GM18861 (cell line): ENCODE data around the gene PRODH.
"Not testable (repeated sequence)": the region's sequence is repeated elsewhere in the genome, so short reads cannot be mapped to it uniquely, and the experiment has no call there.

ENCODE experiments used
- ATAC-seq: cut with Tn5 transposase; IDR thresholded peaks from one replicate; pipeline ENCODE4 v1.9.1; 2021; ENCODE audit not compliant: unreplicated experiment

PRODH gene, protein sequence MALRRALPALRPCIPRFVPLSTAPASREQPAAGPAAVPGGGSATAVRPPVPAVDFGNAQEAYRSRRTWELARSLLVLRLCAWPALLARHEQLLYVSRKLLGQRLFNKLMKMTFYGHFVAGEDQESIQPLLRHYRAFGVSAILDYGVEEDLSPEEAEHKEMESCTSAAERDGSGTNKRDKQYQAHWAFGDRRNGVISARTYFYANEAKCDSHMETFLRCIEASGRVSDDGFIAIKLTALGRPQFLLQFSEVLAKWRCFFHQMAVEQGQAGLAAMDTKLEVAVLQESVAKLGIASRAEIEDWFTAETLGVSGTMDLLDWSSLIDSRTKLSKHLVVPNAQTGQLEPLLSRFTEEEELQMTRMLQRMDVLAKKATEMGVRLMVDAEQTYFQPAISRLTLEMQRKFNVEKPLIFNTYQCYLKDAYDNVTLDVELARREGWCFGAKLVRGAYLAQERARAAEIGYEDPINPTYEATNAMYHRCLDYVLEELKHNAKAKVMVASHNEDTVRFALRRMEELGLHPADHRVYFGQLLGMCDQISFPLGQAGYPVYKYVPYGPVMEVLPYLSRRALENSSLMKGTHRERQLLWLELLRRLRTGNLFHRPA

DNA sequence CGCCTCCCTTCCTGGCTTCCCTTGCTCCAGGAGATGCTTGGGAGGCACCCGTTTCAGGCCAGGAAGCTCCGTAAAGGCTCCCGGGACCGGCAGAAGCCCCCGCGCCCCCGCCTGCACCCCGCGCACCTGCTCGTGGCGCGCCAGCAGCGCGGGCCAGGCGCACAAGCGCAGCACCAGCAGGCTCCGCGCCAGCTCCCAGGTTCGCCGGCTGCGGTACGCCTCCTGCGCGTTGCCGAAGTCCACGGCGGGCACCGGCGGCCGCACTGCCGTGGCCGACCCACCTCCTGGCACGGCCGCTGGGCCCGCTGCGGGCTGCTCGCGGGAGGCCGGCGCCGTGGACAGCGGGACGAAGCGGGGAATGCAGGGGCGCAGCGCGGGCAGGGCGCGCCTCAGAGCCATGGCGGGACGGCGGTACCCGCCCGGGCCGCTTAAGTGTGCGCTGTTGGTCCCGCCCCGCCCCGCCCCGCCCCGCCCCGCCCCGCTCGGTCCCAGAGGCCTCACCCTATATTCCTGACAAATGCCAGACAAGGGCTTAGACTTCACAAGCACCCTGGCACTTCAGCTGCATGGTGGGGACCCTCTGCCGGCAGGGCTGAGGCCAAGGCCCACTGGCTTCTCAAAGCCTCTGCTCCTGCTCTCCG lies at the start of gene PRODH:
PRODH (minus strand) TSS at position 405 of the 641 bp plus-strand sequence; CDS start at position 399, 6 bp downstream.
- ATAC-seq, result no peak

DNA sequence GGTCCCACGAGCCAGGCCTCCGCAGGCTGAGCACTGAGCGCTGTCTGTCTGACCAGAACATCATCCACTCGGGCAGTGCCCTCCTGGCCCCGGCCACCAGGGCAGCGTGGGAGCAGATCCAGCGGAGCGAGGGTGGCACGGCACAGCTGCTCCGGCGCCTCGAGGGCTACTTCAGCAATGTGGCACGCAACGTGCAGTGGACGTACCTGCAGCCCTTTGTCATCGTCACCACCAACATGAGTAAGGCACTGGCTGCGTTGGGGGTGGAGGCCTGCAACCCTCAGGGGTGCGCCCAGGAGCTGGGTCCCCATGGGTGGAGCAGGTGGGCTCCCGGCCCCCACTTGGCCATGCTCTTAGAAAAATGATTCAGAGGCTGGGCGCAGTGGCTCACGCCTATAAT lies 49.7 kb upstream of the PRODH start:
- ATAC-seq, result no peak

DNA sequence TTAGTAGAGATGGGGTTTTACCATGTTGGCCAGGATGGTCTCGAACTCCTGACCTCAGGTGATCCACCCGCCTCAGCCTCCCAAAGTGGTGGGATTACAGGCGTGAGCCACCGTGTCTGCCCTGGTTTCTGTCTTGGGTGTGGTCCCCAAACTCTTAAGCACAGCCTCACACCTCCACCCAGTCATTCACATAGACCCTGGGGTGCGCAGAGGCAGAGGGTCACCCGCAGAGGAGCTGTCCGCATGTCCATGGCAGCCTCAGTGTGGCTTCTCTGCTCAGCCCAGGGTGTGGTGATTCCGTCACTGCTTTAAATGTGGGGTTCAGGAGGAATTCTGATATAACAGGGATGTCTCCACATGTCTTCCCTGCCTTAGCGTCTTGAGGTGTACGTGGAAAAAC lies 48.5 kb upstream of the PRODH start:
- no peak for ATAC-seq

DNA sequence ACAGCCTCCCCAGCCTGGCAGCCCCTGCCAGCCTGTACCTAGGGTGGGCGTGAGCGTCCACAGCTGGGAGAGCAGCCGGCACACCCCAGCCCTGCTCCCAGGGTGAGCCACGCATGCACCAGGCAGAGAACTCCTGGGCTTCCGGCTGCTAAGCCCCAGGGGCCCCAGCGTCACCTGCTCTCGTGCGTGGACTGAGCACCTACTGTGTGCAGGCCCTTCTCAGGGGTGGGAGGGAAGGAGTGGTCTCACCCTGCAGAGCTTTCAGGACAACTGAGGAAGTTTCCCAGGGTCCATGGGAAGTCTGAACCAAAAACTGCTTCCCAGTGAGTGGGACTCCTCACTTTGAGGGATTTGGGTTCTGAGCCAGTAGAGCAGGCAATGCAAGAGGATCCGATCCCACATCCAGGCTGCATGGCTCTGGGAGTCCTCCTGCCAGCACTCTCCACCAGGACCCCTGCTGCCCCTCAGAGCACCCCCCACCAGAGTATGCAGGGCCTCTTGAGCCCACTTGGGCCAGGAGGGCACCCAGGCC lies 47.1 kb upstream of the PRODH start:
- no peak for ATAC-seq

DNA sequence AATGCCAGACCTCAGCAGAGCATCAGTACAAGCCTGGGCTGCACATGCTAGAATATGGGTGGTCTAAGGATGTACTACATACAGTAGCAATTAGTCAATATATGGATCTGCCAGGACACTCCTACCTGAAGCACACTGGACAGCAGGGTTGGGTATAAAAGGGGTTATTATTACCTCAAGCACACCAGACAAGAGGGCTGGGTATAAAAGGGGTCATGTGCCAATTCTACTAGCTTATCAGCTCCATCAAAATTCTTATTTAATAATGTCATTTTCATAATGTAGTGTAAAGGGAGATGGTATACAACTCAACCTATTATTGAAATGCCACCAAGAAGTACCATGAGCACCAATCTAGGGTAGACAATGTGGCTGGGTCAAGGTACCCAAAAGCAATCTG lies 44.7 kb upstream of the PRODH start:
- no peak for ATAC-seq

DNA sequence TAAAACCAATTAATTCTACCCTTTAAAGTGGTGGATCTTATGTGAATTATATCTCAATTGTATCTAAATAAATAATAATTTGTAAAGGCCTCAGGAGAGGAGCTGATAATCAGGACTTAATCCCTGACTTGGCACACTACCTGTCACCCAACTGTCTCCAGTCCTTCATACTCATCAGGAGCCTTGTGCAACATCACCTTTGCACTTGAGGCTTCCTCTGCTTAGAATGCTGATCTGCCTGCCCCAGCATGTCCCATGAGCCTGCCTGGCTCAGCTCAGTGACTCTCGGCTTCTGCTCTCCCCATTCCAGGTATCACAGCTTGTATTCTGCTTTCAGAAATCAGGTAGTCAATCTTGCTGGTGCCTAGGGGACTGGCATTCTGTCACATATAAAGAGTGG lies 43.9 kb upstream of the PRODH start:
- ATAC-seq, result no peak

DNA sequence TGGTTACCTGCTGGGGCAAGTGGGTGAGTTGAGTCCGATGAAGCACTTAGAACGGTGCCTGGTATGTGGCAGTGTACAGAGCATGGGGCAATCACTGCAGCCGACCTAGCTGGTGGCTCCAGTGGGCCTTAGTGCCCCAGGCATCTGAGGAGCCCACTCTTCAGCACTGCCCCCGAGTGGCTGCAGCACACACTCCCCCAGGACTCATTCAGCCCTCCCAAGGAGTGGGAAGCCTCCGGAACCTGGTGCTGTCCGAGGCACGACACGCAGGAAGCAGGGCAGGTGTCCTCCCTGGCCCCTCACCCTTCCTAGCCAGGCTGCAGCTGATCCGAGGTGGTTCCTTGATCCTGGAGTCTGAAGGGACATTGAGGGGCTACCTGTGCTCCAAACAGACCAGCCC lies 42.4 kb upstream of the PRODH start:
- no peak for ATAC-seq

DNA sequence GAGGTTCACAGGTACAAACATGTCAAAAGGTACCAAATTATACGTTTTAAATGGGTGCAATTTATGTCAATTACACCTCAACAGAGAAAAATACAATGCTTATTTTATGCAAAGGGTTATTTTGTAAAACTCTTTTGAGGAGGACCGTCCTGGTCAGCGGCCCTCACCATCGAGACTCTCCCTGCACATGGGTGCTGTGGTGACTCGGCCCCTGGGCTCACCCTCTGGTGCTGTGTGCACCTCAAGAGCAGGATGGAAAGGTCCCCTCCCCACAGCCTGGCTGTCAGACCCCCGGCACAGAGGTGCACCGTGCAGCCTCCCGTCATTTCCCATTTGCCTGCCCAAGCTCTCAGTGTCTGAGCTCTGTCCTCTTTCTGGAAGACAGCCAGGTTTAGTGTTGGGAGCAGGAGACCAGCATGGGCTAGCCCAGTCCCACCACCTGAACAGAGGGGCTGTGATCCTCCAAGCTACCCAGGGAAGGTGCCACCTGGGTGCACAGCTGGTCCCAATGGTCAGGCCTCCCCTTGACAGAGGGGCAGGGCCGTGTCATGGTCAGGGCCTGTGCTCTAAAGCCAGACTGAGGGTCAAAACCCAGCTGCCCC lies 41.8 kb upstream of the PRODH start:
- ATAC-seq, result no peak

DNA sequence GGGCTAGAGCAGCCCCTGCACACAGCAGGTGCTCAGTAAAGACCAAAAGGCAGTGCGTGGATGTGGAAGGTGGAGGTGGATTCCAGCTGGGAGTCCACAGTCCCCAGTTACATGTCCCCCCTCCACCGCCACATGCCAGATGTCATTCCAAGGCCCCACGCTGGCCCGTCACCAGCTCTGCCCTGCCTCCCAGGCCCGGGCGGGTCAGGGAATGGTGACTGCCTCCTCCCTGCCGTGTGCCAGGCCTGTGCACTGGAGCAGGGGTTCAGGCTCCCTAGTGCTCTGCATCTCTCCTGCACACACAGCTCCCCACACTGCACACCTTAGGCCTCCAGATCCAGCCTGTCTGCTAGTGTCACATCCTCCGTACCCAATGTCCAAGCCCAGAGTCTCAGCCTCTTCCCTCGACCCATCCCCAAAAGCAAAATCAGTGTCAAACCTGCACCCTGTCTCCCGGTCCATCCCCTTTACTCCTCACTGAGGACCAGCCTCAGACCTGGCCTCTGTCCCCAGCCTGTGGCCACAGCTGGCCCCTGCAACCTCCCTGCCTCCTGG lies 40.2 kb upstream of the PRODH start:
- no peak for ATAC-seq

DNA sequence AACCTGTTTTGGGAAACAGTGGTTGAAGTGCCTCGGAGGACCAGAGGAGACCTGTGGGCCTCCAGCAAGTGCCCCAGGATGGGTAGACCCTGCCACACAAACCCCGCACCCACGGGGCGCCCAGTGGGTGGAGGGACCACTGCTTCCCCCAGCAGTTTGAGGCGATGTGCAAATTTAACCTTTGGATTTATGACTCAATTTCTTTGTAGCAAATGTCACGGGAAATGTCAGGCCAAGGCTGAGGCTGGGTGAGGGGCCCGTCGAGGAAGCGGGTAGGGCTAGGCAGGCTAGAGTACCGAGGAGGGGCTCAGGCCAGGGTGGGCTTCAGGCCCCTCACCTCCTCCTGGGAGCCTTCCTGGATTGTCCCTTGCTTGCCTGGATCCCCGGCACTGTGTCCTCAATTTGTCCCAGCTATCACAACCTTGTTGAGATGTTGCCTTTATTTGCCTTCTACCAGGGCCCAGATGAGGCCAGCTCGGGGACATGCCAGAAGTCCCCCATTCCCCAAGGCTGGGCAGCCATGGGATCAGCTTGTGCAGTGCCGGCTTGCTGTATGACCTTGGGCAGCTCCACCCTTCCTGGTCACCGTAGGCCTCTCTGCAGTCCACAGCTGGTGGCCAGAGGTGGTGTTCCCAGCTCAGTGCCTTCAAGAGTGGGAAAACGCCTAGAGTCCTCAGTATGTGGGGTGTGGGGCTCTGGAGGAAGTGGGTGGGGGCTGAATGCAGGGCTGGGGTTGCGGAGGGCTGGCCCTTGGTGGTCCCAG lies 39.5 kb upstream of the PRODH start:
- no peak for ATAC-seq

DNA sequence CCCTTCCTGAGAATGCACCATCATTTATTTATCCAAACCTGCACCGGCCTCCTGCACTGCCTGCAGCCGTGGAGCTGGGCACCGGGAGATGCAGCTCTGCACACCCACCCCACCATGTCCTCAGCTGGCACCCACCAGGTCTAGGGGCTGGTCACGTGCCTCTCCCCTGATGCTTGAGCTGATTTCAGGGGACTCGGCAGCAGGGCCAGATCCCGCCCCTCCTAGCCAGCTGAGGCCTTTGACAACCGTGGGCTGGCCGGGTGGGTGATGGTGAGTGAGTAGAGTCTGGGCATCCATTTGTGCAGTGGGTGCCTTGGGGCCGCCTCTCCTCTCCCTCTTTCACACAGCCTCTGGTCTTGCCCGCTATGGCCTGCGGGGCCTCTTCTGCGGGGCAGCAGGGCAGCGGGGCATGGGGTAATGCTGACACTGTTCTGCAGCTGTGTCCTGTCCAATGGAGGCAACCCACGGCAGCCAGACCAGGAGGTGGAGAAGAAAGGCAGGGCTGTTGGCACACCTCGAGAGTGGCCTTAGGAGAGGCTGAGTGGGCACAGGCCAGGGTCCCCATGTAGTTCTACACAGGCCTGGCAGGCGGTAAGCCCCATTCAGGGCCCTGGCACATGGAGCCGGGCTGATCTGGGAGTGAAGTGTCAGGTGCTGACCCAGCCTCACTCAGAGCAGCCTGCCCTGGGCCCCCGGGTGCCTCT lies 38.5 kb upstream of the PRODH start:
- no peak for ATAC-seq

DNA sequence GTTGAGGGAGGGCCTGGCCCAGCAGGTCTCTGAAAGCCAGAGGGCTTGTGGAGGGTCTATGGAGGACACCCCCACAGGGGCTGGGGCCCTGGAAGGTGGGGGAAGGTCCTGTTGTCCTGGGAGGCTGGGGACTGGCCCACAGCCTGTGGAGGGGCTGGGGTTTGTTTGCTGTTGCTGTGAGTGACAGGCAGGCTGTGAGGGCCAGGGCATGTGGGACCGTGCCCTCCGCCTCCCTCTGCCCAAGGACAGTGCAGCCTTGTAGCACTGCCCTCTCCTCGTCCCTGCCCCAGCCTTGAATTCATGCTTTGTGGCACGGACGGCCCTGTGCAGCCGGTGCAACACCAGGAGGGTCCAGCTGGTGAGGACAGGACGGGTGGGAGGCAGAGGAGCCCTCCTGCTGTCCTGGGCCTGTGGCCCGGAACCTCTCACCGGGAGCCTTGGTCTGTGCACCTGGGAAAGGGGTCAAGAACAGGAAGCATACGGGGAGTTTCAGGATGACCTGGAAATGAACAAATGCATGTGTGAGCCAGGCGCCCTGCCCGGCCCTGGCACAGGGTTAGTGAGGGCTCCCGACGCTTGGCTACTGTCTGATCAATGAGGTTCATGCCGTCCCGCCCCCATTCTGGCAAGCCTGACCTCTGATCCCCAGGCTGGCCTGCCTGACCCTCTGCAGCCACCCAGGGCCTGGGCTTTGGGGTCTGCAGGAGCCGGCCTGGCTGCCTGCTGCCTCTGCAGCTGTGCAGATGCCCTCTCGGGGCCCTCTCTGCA lies 37.4 kb upstream of the PRODH start:
- no peak for ATAC-seq

DNA sequence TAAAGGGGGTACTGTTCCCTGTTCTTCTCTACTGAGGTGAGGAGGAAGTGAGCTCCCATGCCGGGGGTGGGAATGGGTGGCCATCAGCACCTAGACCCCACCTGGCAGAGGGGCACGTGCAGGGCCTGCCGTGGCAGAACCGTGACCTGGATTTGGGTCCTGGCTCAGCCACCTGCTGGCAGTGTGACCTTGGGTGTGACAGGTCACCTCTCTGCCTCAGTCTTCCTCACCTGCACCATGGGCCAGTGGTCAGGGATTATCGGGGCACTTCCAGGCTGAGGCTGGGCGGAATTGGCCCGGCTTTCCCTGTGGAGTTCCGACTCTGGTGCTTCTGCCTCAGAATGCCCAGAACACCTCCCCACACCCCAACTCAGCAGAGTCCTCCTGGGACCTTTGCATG lies 36.5 kb upstream of the PRODH start:
- ATAC-seq, result not testable (repeated sequence)

DNA sequence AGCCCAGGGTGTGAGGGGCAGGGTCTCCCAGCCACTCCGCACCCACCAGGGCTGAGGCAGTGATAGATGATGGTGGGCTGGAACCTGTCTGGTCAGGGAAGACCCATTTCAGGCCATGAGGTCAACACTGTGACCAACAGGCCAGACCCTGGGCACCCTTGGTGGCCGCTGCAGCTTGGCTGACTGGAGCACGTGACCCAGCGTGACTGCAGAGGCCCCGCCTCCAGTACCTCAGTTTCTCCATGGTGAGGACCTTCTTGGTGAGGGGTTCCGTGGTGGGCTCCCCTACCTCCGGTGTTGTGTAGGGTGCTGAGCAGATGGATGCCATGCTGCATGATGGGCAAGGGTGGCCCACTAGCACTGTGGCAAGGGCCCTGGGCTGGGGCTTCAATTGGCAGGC lies 35.9 kb upstream of the PRODH start:
- not testable (repeated sequence) for ATAC-seq

DNA sequence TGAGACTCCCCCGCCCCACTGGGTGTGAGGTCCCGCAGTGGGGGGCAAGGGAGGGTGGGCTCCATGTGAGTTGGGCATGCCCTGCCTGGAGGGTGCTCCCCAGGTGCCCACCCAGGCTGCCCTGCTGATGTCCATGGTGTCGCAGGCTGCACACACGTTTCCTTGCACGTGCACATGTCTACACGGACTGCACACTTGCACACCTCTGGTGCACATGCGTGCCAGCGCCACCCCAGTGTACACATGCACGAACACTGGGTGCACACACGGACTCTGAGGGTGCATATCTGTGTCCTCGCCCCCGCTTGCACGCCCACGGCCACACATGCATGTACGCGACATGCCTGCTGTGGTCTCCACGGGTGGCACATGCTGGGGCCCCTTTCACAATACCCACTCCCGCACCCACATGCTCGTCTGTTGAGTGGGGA lies 35.2 kb upstream of the PRODH start:
- ATAC-seq, result no peak

DNA sequence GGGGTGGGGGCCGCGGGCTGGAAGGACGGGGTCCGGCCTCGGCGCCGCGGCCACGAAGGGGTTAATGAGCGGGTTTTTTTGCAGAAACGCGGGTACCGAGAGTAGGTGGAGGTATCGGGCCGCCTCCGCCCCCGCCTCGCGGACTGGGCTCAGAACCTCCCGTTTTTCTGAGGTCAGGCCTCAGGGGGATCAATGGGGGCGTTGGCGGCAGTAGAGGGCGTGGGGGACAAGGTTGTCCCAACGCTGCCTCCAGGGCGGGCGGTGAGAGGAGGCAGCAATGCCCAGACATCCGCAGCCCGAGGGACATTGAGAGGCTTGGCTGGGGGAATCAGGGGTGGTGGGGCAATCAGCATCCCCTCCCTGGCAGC lies 34.8 kb upstream of the PRODH start:
- no peak for ATAC-seq

DNA sequence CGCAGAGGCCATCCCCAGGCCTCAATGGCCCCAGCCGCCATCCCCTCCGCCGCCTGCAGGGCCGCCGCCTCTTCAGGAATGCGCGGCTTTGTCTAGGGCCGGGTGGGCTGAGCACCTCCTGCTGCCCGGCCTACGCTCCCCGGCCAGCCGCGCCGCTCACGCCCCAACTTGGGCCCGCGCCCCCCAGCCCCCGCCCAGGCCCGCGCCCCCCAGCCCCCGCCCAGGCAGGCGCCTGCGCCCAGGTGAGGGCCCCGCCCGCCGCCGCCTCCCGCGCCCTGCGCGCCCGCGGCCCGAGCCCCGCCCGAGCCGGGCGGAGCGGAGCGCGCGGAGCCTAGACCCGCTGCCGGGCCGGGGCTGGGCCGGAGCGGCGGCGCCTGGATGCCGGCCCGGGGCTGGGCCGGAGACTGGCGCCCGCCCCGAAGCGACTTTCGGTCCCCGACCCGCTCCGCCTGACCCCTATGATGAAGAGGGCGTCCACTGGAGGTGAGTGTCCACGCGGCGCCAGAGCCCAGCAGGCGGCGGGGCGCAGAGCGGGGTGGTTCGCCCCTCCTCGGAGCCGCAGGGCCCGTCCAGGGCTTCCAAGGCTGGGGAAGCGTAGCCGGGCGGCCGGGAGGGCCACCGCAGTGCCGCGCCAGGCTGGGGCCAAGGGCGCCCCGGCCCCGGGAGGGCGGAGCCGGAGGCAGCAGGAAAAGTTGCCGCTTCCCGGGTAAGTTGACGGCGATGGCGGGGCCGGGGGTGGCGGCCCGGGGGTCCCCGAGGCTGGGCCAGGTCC lies 34.3 kb upstream of the PRODH start:
- no peak for ATAC-seq

DNA sequence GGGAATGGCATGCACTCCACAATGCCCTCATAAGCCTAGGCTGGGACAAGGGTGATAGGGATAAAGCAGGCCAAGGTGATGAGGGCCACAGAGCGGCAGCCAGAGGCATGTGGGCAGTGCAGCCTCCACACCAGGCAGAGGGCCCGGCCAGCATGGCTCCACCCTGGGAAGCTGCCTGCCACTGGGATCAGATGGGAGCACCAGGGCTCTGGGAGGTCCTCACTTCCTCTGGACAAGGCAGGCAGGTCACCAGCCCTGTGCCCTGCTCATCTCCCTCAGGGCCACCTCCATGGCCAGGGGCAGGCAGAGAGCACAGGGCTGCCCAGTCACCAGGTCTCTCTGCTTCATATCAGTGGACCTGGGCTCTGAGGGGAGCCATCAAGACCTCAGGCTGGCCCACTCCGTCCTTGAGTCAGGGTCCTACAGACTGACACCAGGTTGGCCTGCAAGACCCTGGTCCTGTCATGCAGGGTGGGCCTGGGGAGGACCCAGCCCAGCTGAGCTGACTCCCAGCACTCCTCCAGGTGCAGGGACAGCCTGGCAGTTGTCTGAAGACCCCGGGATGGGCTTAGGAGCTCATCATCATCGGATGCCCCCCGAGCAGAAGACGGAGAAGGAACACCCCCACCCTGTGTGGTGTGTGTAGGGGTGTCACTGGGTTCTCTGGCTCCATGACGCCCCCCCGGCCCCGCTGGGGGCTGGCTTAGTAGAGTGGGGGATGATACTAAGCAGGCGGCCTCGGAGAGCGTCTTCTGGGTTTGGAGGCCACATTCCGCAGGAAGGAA lies 33.3 kb upstream of the PRODH start:
- ATAC-seq, result not testable (repeated sequence)
